Lower leg skin (tissue), 4 donors: ENCODE measurements around the gene IPO5. TPM values are rescaled to one million over a fixed set of nuclear protein-coding genes. Genes with fewer than 3 reads are reported as not detected.

Experiments
- DNase-seq, 2 donors: peaks; one replicate each; pipeline ENCODE4 v3.0.0-alpha.2; 2019; ENCODE audit warnings: low spot score in 2 of 2
- H3K4me3 ChIP-seq: fragments of 200-600 bp; sonication (generic); 2 replicates; pipeline ENCODE4 v1.5.1; 2017; ENCODE audit warnings: mild to moderate bottlenecking, low read depth; ENCODE audit not compliant: poor library complexity, severe bottlenecking
- POLR2A ChIP-seq, 2 donors: fragments of 450-650 bp; IDR thresholded peaks; one replicate each; pipeline ENCODE4 v1.6.1; 2016 to 2017; ENCODE audit warnings: antibody characterized with exemption in 2 of 2, mild to moderate bottlenecking in 1 of 2, moderate library complexity in 1 of 2
- WGBS, 2 donors: methylation state at CpG; one replicate each; pipeline ENCODE4 v1.1.5; 2018; 5-methylcytosine and 5-hydroxymethylcytosine counted together
- intact Hi-C: fragments of 100-400 bp; cut with DNase I; formaldehyde crosslinking; loops from one replicate; pipeline ENCODE4 v1.15.0; 2023; ENCODE audit warnings: low total_unique reads
- total RNA-seq, 4 donors: library from RNA; depleted of rRNA; stranded (reverse); fragments of >200 nt; gene quantifications; one replicate each; pipeline ENCODE4 v1.1.0, GENCODE V29; 2016
- TF ChIP-seq, protein P1 (sequence below), 3 donors: fragments of 450-650 bp; IDR thresholded peaks; one replicate each; pipeline ENCODE4 v1.5.1; 2016; ENCODE audit warnings: antibody characterized with exemption in 3 of 3, mild to moderate bottlenecking in 3 of 3, moderate library complexity in 2 of 3

The IPO5 gene
- total RNA-seq, 4 donors from 2014 or later: 52.5 to 89.5 (median 75.0) TPM

DNA sequence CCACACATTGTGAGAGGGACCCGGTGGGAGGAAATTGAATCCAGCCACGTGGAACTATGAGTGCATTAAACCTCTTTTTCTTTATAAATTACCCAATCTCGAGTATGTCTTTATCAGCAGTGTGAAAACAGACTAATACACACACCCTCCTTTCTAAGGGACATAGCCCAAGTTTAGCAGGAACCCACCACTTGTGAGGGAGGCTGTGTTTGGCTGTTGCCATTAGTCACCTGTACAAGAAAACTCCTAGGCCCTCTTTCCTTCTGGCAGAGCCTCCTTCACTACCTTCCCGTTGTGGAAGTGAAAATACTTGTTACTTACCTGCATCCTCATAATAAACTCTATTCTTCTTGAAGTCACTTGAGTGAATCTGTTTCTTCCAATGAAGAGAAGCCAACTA, 113.2 kb downstream of the IPO5 start:
- no peak overlapping the region for H3K4me3 ChIP-seq
- TF ChIP-seq, protein P1, sequence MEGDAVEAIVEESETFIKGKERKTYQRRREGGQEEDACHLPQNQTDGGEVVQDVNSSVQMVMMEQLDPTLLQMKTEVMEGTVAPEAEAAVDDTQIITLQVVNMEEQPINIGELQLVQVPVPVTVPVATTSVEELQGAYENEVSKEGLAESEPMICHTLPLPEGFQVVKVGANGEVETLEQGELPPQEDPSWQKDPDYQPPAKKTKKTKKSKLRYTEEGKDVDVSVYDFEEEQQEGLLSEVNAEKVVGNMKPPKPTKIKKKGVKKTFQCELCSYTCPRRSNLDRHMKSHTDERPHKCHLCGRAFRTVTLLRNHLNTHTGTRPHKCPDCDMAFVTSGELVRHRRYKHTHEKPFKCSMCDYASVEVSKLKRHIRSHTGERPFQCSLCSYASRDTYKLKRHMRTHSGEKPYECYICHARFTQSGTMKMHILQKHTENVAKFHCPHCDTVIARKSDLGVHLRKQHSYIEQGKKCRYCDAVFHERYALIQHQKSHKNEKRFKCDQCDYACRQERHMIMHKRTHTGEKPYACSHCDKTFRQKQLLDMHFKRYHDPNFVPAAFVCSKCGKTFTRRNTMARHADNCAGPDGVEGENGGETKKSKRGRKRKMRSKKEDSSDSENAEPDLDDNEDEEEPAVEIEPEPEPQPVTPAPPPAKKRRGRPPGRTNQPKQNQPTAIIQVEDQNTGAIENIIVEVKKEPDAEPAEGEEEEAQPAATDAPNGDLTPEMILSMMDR (IDR thresholded peaks at IDR 0.05): no peak
- no peak for TF ChIP-seq POLR2A (IDR thresholded peaks at IDR 0.05)
- DNase-seq: no peak
- WGBS, 2 donors: 67 to 77% methylated on average over 4 of the region's 4 CpGs
- intact Hi-C loops: no loop called here

DNA sequence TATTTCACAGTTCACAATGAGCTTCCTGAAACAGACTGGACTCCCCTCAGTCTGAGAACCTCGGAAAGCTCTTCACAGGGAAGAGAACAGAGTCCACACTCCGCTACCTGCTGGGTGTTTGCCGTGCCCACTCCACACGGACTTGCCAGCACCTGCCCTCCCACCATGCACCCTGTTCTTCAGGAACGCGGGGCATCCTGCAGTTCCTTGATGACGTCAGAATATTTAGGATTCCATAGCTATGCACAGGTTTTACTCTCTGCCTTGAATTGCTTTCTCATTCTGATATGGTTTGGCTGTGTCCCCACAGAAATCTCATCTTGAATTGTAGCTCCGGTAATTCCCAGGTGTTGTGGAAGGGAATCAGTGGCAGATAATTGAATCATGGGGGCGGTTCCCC, 115.0 kb downstream of the IPO5 start:
- no peak overlapping the region for H3K4me3 ChIP-seq
- no peak for TF ChIP-seq POLR2A (IDR thresholded peaks at IDR 0.05)
- TF ChIP-seq, protein P1 (IDR thresholded peaks at IDR 0.05): no peak
- WGBS, 2 donors: 54 to 58% methylated on average over 9 of the region's 9 CpGs
- DNase-seq: no peak
- intact Hi-C loops: no loop called here

DNA sequence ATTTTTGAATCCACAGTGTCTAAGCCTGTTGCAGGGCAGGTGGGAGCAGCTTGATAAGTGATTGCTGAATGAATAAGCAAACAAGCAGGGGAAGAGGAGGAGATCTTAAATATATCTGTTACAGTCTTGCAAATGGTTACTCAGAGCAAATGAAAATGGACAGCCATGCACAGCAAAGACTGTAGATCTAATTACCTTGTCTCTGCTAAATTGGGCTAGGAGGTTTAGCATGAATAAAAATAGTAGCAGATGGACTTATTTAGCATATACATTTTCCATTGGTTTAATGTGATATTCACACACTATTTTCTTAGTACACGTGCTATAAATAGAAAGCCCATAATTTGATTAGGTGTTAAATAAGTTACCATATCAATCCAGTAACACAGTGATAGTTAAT, 116.5 kb downstream of the IPO5 start:
- intact Hi-C loops: no loop called here
- H3K4me3 ChIP-seq: no peak overlapping the region
- 92 to 93% methylated on average over 1 of the region's 1 CpG for WGBS, 2 donors
- TF ChIP-seq, protein P1 (IDR thresholded peaks at IDR 0.05): no peak
- TF ChIP-seq POLR2A (IDR thresholded peaks at IDR 0.05): no peak
- no peak for DNase-seq

DNA sequence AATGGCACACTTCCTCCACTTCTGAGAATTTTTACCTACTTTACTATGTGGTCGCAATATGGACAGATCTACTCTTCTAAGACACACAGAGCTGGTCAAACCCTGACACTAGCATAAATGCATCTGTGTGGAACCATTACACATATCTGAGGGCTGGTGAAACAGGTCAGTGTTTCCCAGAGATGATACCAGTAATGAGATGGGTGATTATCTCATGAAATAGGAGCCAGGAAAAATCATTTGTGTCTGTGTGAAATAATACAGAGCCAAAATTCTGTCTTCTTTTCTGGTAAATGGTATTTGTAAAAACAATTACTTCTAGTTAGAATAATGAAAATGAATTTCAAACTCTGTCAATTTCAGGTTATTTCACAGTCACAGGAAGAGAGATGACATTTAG, 117.8 kb downstream of the IPO5 start:
- TF ChIP-seq, protein P1 (IDR thresholded peaks at IDR 0.05): no peak
- no peak for TF ChIP-seq POLR2A (IDR thresholded peaks at IDR 0.05)
- H3K4me3 ChIP-seq: no peak overlapping the region
- no peak for DNase-seq
- 90 to 96% methylated on average over 1 of the region's 1 CpG for WGBS, 2 donors
- intact Hi-C loops: no loop called here

DNA sequence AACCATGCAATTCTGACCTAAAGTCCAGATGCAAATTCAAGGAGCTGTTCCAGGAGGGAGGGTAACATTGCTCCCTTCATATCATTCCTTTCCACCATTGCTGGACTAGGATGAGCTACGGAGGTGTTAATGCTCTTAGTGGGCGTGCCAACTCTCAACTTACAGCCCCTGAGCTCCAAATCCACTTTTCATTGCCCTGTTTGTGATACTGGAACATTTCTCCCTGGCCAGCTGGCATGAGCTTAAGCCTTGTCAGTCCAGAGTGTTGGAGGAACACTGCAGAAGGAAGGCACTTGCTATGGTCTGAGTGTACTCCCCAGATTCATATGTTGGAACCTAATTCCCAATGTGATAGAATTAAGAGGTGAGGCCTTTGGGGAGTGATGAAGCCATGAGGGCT, 119.0 kb downstream of the IPO5 start:
- TF ChIP-seq, protein P1 (IDR thresholded peaks at IDR 0.05): no peak
- TF ChIP-seq POLR2A (IDR thresholded peaks at IDR 0.05): no peak
- intact Hi-C loops: no loop called here
- WGBS, 2 donors: 78 to 87% methylated on average over 2 of the region's 2 CpGs

More for the DNA sequence above, 119.0 kb downstream of the IPO5 start:
- no peak overlapping the region for H3K4me3 ChIP-seq
- DNase-seq: no peak

Other genes with a start within 250 kb of the IPO5 start
- 10 to 100 TPM in 3 of 4 donors, 1 to 10 TPM in 1; 4.9 to 26.2 (median 13.3) TPM for gene FARP1, start 189.4 kb downstream of the IPO5 start, total RNA-seq
- gene RNF113B, start 223.6 kb downstream of the IPO5 start, total RNA-seq: not detected